A549 (cell line): ENCODE measurements around the gene TMEM139. TPM values are rescaled to one million over a fixed set of nuclear protein-coding genes. Genes with fewer than 3 reads are reported as not detected.
A peak's percentile ranks its signal among the peaks of the same experiment; 100 is the strongest.

Experiments used
- ATAC-seq, 2 experiments: fragments of 200-7000 bp in 1 of 2; fragments of >200 bp in 1 of 2; cut with Nextera tagmentation in 1 of 2; cut with Tn5 transposase in 1 of 2; 3 replicates each; pipeline versions ENCODE4 v1.8.0 to v1.9.1; 2018 to 2020; ENCODE audit warnings: mild to moderate bottlenecking in 1 of 2, moderate library complexity in 1 of 2
- CTCF ChIA-PET: fragments of 300-600 bp; sonication (Branson Sonifier 250); formaldehyde crosslinking; extraction: SDS; loops from one replicate; lab custom pipeline; 2021; ENCODE audit warnings: antibody characterized with exemption, inconsistent platforms; lab: Yijun Ruan, JAX
- POLR2A ChIA-PET: fragments of 350-600 bp; formaldehyde crosslinking; extraction: SDS; loops from one replicate; lab custom pipeline; 2021; ENCODE audit warnings: antibody characterized with exemption, inconsistent platforms; lab: Yijun Ruan, JAX
- DNase-seq, 2 experiments: peaks; one replicate each; pipeline versions ENCODE4 v3.0.0 to v3.0.0-alpha.2; 2011 to 2016; ENCODE audit warnings: low read depth in 1 of 2, low spot score in 1 of 2
- FAIRE-seq: peaks from 2 replicates; lab custom pipeline; 2011; peaks lifted over from hg19 to GRCh38; lab: Jason Lieb, UNC
- H3K27ac ChIP-seq, 2 experiments: fragments of >200 bp; sonication (Bioruptor Twin); formaldehyde crosslinking; 3 replicates each; pipeline ENCODE4 v1.5.1; 2016 to 2017
- H3K4me1 ChIP-seq: fragments of >200 bp; sonication (Bioruptor Twin); formaldehyde crosslinking; 3 replicates; pipeline ENCODE4 v1.6.1; 2016
- H3K4me2 ChIP-seq: fragments of >200 bp; sonication (Bioruptor Twin); formaldehyde crosslinking; 3 replicates; pipeline ENCODE4 v1.6.1; 2016
- H3K4me3 ChIP-seq: fragments of >200 bp; sonication (Bioruptor Twin); formaldehyde crosslinking; 3 replicates; pipeline ENCODE4 v1.5.1; 2016
- H3K9me3 ChIP-seq: fragments of >200 bp; sonication (Bioruptor Twin); formaldehyde crosslinking; 3 replicates; pipeline ENCODE4 v1.6.1; 2016
- CBX8 ChIP-seq: fragments of 200-600 bp; sonication (generic); IDR thresholded peaks from 2 replicates; pipeline ENCODE4 v1.6.1; 2016
- CHD2 ChIP-seq: fragments of 150-350 bp; IDR thresholded peaks from 2 replicates; pipeline ENCODE4 v1.6.1; 2014; ENCODE audit warnings: low read length; ENCODE audit not compliant: partially characterized antibody
- CTCF ChIP-seq: fragments of >200 bp; sonication (Bioruptor Twin); formaldehyde crosslinking; IDR thresholded peaks from 3 replicates; pipeline ENCODE4 v1.5.1; 2016
- E2F6 ChIP-seq: IDR thresholded peaks from 2 replicates; pipeline ENCODE4 v1.6.1; 2012; ENCODE audit warnings: low read depth, borderline replicate concordance
- ELK1 ChIP-seq: fragments of 150-350 bp; IDR thresholded peaks from 2 replicates; pipeline ENCODE4 v1.6.1; 2014; ENCODE audit warnings: low read depth, mild to moderate bottlenecking, low read length
- FOSB ChIP-seq: fragments of 250-450 bp; sonication (Bioruptor Pico); IDR thresholded peaks from 2 replicates; pipeline ENCODE4 v1.5.0; 2020; ENCODE audit warnings: mild to moderate bottlenecking, moderate library complexity
- FOSL2 ChIP-seq, 2 experiments: fragments of 450-650 bp in 1 of 2; fragments of >200 bp in 1 of 2; sonication (Bioruptor Twin) in 1 of 2; formaldehyde crosslinking; IDR thresholded peaks; 2 replicates each; pipeline versions ENCODE4 v1.5.0 to v1.6.1; 2016 to 2020; ENCODE audit warnings: mild to moderate bottlenecking in 1 of 2, moderate library complexity in 1 of 2
- FOXS1 ChIP-seq: fragments of 250-450 bp; sonication (Bioruptor Pico); IDR thresholded peaks from 2 replicates; pipeline ENCODE4 v1.5.0; 2020; ENCODE audit warnings: mild to moderate bottlenecking, moderate library complexity
- KDM1A ChIP-seq: fragments of 200-600 bp; sonication (generic); IDR thresholded peaks from 2 replicates; pipeline ENCODE4 v1.6.1; 2016; ENCODE audit warnings: low read depth, mild to moderate bottlenecking
- KDM5A ChIP-seq: fragments of 200-600 bp; sonication (generic); IDR thresholded peaks from 2 replicates; pipeline ENCODE4 v1.6.1; 2016; ENCODE audit warnings: antibody characterized with exemption, mild to moderate bottlenecking
- MYC ChIP-seq: IDR thresholded peaks from 2 replicates; pipeline ENCODE4 v1.6.1; 2012; ENCODE audit warnings: mild to moderate bottlenecking, inconsistent platforms, low read length, improper control_type of control experiment, borderline replicate concordance
- NFE2L2 ChIP-seq: fragments of 150-350 bp; conservative IDR thresholded peaks from 2 replicates; pipeline ENCODE4 v1.6.1; 2014; ENCODE audit warnings: low read length
- NR3C1 ChIP-seq: fragments of >200 bp; sonication (Bioruptor Twin); formaldehyde crosslinking; IDR thresholded peaks from 3 replicates; pipeline ENCODE4 v1.6.1; 2017
- POLR2A ChIP-seq: IDR thresholded peaks from 2 replicates; pipeline ENCODE4 v1.6.1; 2012; ENCODE audit warnings: mild to moderate bottlenecking, low read length
- RAD21 ChIP-seq, 2 experiments: fragments of >200 bp in 1 of 2; sonication (Bioruptor Twin) in 1 of 2; formaldehyde crosslinking in 1 of 2; IDR thresholded peaks in 1 of 2; conservative IDR thresholded peaks in 1 of 2; 2 replicates in 1 of 2; 3 replicates in 1 of 2; pipeline ENCODE4 v1.6.1; 2012 to 2018; ENCODE audit warnings: inconsistent platforms in 1 of 2
- RARB ChIP-seq: fragments of 250-450 bp; sonication (Bioruptor Pico); IDR thresholded peaks from 2 replicates; pipeline ENCODE4 v1.8.0; 2021; ENCODE audit warnings: mild to moderate bottlenecking, moderate library complexity
- SMC3 ChIP-seq: fragments of >200 bp; sonication (Bioruptor Twin); formaldehyde crosslinking; IDR thresholded peaks from 3 replicates; pipeline ENCODE4 v1.6.1; 2018; ENCODE audit warnings: inconsistent platforms
- TFCP2L1 ChIP-seq: fragments of 250-450 bp; sonication (Bioruptor Pico); IDR thresholded peaks from 2 replicates; pipeline ENCODE4 v1.5.0; 2021; ENCODE audit warnings: mild to moderate bottlenecking
- ZSCAN20 ChIP-seq: fragments of 250-450 bp; sonication (Bioruptor Pico); IDR thresholded peaks from 2 replicates; pipeline ENCODE4 v1.8.0; 2022; ENCODE audit warnings: mild to moderate bottlenecking, moderate library complexity
- WGBS: methylation state at CpG from one replicate; pipeline ENCODE4 v1.1.6; 2017; ENCODE audit errors: missing lambda C conversion rate; 5-methylcytosine and 5-hydroxymethylcytosine counted together
- polyA plus RNA-seq, 4 experiments: library from polyadenylated mRNA; depleted of rRNA in 3 of 4; stranded (reverse); fragments of >200 nt; fragmentation: RNase III in 1 of 4; extraction: RNeasy Plus Mini Kit Qiagen cat#74134 plus additional on column Dnase treatment in 1 of 4; gene quantifications; 2 replicates in 3 of 4; 3 replicates in 1 of 4; pipeline ENCODE4 v1.2.3, GENCODE V29; 2011 to 2017
- TF ChIP-seq, protein P1 (sequence below): fragments of >200 bp; sonication (Bioruptor Twin); formaldehyde crosslinking; IDR thresholded peaks from 2 replicates; pipeline ENCODE4 v1.6.1; 2016

TMEM139 gene
- polyA plus RNA-seq, 2 of the 4 experiments (the other 2 are of a cell fraction) = 0.37 to 0.65 TPM

- H3K9me3 ChIP-seq = no peaks in the 10 kb centered on the region
- H3K27ac ChIP-seq = no peak overlapping the region
- FAIRE-seq (no peak), ATAC-seq (no peak), DNase-seq (no peak)
- H3K4me3 ChIP-seq = no peak overlapping the region
- H3K4me2 ChIP-seq = no peak overlapping the region
- no peaks in the 10 kb centered on the region for H3K4me1 ChIP-seq
- 89% methylated on average over 2 of the region's 2 CpGs for WGBS
- POLR2A ChIA-PET = interaction anchor here (1.2 kb wide), 2 partner anchors 10 to 15 kb away, joined by 3 to 5 read pairs; partner anchors contain the start of genes CASP2 and GSTK1
- CTCF ChIA-PET = interaction anchor here (1.0 to 1.7 kb wide), 2 partner anchors 32 to 107 kb away, joined by 3 to 9 read pairs; no protein-coding TSS in a partner anchor
- TF ChIP-seq SMC3 (no peak), RAD21 (conservative IDR thresholded peaks at IDR 0.05 in 1 of 2, IDR thresholded peaks at IDR 0.05 in 1 of 2) (no peak), ZSCAN20 (CRISPR knock-in tag) (no peak), TFCP2L1 (CRISPR knock-in tag) (no peak), FOXS1 (CRISPR knock-in tag) (no peak), ELK1 (no peak), RARB (no peak), FOSB (CRISPR knock-in tag) (no peak), NFE2L2 (no peak), MYC (no peak), CBX8 (no peak), FOSL2 (IDR thresholded peaks at IDR 0.05) (no peak), FOSL2 (CRISPR knock-in tag; IDR thresholded peaks at IDR 0.05) (no peak), KDM1A (no peak)
These were observed 11.9 kb upstream of the TMEM139 start for GRCh38 chr7:143272871-143273270.

DNA sequence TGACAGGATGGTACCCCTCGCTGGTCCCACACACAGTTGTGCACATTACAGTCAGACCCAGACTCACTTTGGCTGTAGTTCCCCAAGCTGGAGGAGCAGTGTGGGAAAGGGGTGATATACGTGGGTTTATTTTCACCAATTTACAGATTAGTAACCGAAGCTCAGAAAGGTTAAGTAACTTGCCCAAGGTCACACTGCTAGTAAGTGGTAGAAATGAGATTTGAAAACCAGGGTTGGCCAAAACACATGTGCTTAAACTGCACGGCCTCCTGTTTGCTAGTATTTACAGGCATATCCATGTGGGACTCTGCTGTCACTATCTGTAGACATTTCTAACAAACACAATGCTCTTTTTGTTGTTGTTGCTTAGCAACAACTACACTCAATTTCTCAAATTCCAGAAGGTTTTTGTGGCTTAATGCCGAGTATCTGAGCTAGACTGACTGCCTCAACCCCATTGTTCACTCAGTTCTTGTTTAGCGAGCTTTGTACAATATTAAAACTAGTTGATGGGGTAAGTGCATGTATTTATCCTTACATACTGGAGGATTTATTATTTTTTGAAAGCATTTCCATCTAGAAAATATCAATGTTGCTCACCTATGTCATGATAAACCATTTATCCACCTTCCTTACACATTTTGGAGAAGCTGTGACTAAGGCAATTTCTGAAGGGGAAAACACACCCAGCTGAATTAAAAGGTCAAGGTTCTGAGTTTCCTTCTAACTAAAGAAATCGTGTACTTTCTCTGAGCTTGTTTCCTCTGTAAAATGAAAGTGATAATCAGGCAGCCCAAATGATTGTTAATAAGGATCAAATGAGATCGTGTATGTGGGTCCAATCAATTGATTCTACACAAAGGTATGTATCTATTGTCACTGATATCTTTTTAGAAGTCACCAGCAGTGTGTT is 5.3 kb upstream of the TMEM139 start:
- peak; percentile 27 to 44 for DNase-seq
- no peak overlapping the region for H3K27ac ChIP-seq
- peak; percentile 56 to 83; a peak in 5 of 6 replicates for ATAC-seq
- FAIRE-seq = no peak
- no peak for TF ChIP-seq NR3C1
- TF ChIP-seq FOXS1 (CRISPR knock-in tag) = no peak
- no peak for TF ChIP-seq FOSL2 (IDR thresholded peaks at IDR 0.05)
- no peak for TF ChIP-seq FOSL2 (CRISPR knock-in tag; IDR thresholded peaks at IDR 0.05)
- TF ChIP-seq, protein P1, sequence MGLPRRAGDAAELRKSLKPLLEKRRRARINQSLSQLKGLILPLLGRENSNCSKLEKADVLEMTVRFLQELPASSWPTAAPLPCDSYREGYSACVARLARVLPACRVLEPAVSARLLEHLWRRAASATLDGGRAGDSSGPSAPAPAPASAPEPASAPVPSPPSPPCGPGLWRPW = no peak
- TF ChIP-seq CTCF = no peak
- TF ChIP-seq E2F6 = no peak
- no peak for TF ChIP-seq KDM5A
- no peak for TF ChIP-seq CHD2
- TF ChIP-seq RAD21 (conservative IDR thresholded peaks at IDR 0.05 in 1 of 2, IDR thresholded peaks at IDR 0.05 in 1 of 2) = no peak
- TF ChIP-seq POLR2A = no peak
- H3K4me3 ChIP-seq = no peak overlapping the region
- ChIA-PET CTCF (interaction anchor here (0.8 to 1.6 kb wide), 3 partner anchors 39 to 457 kb away, joined by 3 to 4 read pairs (median 3); no protein-coding TSS in a partner anchor), POLR2A (interaction anchor here (1.2 kb wide), 1 partner anchor 9 kb away, joined by 6 read pairs; the partner anchor contains the start of gene CASP2)
- H3K4me2 ChIP-seq = peak overlapping the region; percentile 44
- no peaks in the 10 kb centered on the region for H3K9me3 ChIP-seq
- peaks cover 11% of the 10 kb centered on the region; the same call in 2 of the 3 replicates for H3K4me1 ChIP-seq
- 48% methylated on average over 8 of the region's 8 CpGs for WGBS
